GM19238 (cell line): ENCODE measurements around the gene RAB3B.
"Not testable (repeated sequence)": the region's sequence is repeated elsewhere in the genome, so short reads cannot be mapped to it uniquely, and the experiment has no call there.

ENCODE experiments used
- DNase-seq: peaks from one replicate; pipeline ENCODE4 v3.0.0; 2011; ENCODE audit warnings: low spot score; ENCODE audit not compliant: insufficient read length

The RAB3B gene

DNA sequence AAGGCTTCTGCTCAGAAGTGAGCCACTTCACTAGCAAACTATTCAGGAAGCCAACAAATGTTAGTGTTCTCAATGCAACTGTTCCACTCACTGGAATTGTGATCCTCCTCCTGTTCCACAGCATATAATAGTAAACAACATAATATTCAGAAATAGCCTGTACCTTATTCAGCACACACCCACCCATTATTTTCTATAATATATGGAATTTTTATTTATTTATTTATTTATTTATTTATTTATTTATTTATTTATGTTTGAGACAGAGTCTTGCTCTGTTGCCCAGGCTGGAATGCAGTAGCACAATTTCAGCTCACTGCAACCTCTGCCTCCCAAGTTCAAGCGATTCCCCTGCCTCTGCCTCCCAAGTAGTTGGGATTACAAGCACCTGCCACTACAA is 117.2 kb downstream of the RAB3B start:
- not testable (repeated sequence) for DNase-seq

DNA sequence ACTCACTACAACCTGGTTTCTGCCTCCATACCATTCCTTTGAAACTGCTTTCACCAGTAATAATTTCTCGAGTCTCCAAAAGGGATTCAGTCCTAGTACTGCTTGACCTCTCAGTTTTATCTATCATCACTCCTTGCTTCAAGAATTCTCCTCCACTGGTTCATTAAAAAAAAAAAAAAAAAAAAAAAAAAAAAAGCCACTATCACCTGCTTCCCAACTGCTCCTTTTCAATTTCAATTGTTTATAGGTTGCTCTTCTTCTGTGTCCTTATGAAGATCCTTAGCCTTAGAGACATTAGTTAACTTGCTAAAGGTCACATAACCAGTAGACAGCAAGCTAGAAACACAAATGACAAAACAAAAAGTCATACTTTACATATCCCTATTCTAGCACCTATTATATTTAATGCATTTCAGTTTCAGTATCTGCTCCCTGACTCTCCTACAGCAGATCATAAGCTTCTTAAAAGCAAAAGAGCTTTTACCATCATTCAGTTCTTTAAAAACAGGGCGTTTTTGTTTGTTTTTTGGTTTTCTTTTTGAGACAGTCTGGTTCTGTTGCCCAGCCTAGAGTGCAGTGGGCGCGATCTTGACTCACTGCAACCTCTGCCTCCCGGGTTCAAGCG is 119.0 kb downstream of the RAB3B start:
- DNase-seq = no peak

GRCh38 chr1:51870603-51871350 is 119.7 kb downstream of the RAB3B start:
- DNase-seq = no peak

DNA sequence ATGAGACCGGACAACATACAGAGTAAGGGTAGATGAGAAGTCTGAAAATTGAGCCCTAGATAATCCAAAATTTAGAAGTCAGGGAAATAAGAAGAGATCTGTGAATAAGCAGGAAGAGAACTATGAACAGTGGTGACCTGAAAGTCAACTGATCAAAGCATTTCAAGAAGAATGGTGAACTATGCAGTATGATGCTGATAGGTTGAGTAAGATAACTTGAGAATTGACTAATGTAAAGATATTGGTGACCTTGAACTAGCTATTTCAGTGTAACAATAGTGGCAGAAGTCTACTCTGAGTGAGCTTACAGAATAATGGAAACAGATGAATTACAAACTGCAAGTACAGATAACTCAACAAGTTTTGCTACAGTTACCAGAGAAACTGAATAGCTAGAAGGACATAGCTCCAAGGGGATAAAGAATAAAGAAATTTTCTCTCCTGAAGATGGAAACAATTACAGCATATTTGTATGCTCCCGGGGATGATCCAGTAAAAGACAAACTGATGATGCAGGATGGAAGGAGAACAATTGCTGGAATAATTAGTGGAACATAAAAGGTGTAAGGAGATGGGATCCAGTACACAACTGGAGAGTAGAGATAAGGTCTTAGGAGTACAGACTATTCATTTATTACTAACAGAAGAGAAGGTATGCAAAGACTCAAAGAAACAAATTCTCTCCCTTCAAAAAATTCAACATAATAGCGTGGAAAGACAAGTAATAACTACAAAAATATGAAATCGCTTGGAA is 122.8 kb downstream of the RAB3B start:
- no peak for DNase-seq

DNA sequence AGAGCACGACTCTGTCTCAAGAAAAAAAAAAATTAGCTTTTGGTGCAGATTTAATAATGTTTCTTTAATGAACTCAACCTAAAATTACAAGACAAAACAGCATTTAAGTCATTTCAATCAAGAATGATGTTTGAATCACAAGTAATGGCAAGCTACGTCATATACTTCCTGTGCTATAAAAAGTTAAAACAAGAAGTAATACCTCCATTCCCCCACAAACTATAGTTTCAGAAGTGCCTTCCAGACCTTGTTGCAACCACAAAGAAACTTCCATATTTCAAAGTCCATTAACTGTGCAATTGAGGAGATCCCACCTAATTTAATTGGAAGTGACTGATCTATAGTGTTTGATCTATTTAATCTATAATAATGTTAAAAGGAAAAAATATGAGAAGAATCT is 127.1 kb downstream of the RAB3B start:
- DNase-seq = no peak

DNA sequence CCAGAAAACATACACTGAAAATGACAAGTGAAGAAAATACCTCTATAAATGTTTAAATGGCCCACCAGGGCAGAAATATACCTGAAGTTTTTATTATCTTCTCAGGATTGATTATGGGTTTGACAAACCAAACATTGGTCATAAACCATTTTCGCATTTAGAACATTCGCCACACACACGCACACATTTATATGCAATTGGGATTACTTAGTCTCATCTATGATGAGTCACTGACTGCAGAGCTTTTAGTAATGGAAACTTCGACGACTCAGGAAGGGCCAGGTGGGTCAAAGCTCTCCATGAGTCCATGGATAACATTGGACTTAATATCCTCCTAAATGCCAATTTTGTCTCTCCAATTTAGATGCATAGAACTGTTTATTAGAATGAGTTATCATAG is 128.8 kb downstream of the RAB3B start:
- no peak for DNase-seq

GRCh38 chr1:51859735-51860134 is 130.8 kb downstream of the RAB3B start:
- DNase-seq = no peak

DNA sequence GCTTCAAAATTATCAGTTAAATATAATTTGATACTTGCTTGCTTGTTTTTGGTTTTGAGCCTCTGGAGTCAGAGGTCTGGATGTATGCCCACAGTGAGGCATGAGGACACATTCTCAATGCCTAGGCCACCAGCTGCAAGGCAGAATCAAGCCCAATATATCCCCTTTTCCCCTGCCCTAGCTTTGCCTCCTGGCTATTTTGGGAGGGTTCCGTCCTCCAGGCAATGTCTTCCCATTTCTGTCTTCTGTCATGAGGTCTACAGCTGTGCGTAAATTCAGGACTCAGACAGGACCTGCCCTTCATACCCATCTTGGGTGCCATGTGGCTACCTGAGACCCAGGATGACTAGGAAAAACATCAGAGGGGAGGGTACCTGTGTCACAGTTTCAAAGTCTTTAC is 131.2 kb downstream of the RAB3B start:
- DNase-seq = no peak

DNA sequence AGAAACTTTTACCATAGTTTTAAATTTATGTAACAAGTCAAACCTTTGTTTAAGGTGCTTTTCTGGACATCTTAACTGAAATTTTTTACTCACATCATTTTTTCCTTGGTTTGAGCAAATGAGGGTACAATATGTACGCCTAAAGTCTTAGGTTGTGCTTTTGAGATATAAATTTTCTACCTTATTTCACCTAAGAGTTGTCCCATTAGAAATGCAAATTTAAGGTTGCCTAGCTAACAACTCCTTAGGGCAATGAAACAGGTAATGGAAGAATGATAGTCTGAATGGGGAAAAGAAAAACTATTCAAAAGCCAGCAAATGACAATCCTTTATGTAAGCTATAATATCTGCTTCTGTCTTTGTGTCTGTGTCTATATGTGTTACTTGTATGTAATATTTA is 131.6 kb downstream of the RAB3B start:
- DNase-seq = no peak
